Lung (tissue), 12 donors: Measurements from ENCODE around the gene ETV6. TPM values are rescaled to one million over a fixed set of nuclear protein-coding genes. Genes with fewer than 3 reads are reported as not detected.
A peak's percentile ranks its signal among the peaks of the same experiment; 100 is the strongest.

Source experiments
- ATAC-seq: fragments of 200-7000 bp; cut with Tn5 transposase; one replicate; pipeline ENCODE4 v1.9.1; 2020; ENCODE audit warnings: moderate number of reproducible peaks; ENCODE audit not compliant: insufficient read depth, low FRiP score
- DNase-seq, 3 donors: peaks; one replicate each; pipeline ENCODE4 v3.0.0-alpha.2; 2013 to 2017
- H3K27ac ChIP-seq, 2 donors: one replicate each; pipeline ENCODE4 v1.5.1; 2013; ENCODE audit warnings: mild to moderate bottlenecking in 2 of 2, moderate library complexity in 2 of 2, control low read depth in 1 of 2, inconsistent platforms in 1 of 2, low read depth in 1 of 2, low read length in 1 of 2
- H3K27me3 ChIP-seq, 3 donors: one replicate each; pipeline ENCODE4 v1.5.1; 2013; ENCODE audit warnings: low read length in 2 of 3; ENCODE audit not compliant: control insufficient read depth in 3 of 3, insufficient read depth in 3 of 3
- H3K36me3 ChIP-seq, 4 donors: one replicate each; pipeline ENCODE4 v1.5.1; 2013; ENCODE audit warnings: low read length in 4 of 4, mild to moderate bottlenecking in 1 of 4, moderate library complexity in 1 of 4; ENCODE audit not compliant: control insufficient read depth in 4 of 4, insufficient read depth in 4 of 4
- H3K4me1 ChIP-seq, 5 donors: one replicate each; pipeline ENCODE4 v1.5.1; 2013; ENCODE audit warnings: low read length in 5 of 5, mild to moderate bottlenecking in 2 of 5, moderate library complexity in 1 of 5; ENCODE audit not compliant: control insufficient read depth in 5 of 5, insufficient read depth in 5 of 5
- H3K4me3 ChIP-seq: one replicate; pipeline ENCODE4 v1.5.1; 2013; ENCODE audit warnings: mild to moderate bottlenecking, control low read depth, moderate library complexity
- H3K9ac ChIP-seq, 2 donors: one replicate each; pipeline ENCODE4 v1.5.1; 2013; ENCODE audit warnings: low read length in 2 of 2, control low read depth in 1 of 2; ENCODE audit not compliant: insufficient read depth in 1 of 2
- H3K9me3 ChIP-seq, 4 donors: one replicate each; pipeline ENCODE4 v1.5.1; 2013; ENCODE audit warnings: low read length in 3 of 4, mild to moderate bottlenecking in 1 of 4, moderate library complexity in 1 of 4; ENCODE audit not compliant: control insufficient read depth in 4 of 4, insufficient read depth in 3 of 4
- CTCF ChIP-seq: IDR thresholded peaks from 2 replicates; pipeline ENCODE4 v1.5.1; 2012; ENCODE audit warnings: mild to moderate bottlenecking; ENCODE audit errors: control extremely low read depth, extremely low read depth
- WGBS, 2 donors: extraction: QIAGEN DNeasy Blood & Tissue Kit; methylation state at CpG; one replicate each; pipeline ENCODE4 v1.1.7; 2013; 5-methylcytosine and 5-hydroxymethylcytosine counted together
- polyA plus RNA-seq, 2 donors: library from polyadenylated mRNA; stranded (reverse); fragments of 200-250 nt; gene quantifications; one replicate each; pipeline ENCODE4 v1.2.1, GENCODE V29; 2013
- total RNA-seq, 2 donors: library from RNA; depleted of rRNA in 1 of 2; stranded (reverse); fragments of >200 nt in 1 of 2; gene quantifications; one replicate each; pipeline ENCODE4 v1.2.1, GENCODE V29; 2014 to 2021
- donor health status: control.
- donor health status: control.
- donor health status: Bipolar disorder and iron deficiency.
- donor health status: healthy.
- donor health status: DM: yes; HTN: yes; CAD: no.

Gene ETV6
- total and polyA plus RNA-seq, 4 donors = 8.6 to 45.7 (median 13.6) TPM

DNA sequence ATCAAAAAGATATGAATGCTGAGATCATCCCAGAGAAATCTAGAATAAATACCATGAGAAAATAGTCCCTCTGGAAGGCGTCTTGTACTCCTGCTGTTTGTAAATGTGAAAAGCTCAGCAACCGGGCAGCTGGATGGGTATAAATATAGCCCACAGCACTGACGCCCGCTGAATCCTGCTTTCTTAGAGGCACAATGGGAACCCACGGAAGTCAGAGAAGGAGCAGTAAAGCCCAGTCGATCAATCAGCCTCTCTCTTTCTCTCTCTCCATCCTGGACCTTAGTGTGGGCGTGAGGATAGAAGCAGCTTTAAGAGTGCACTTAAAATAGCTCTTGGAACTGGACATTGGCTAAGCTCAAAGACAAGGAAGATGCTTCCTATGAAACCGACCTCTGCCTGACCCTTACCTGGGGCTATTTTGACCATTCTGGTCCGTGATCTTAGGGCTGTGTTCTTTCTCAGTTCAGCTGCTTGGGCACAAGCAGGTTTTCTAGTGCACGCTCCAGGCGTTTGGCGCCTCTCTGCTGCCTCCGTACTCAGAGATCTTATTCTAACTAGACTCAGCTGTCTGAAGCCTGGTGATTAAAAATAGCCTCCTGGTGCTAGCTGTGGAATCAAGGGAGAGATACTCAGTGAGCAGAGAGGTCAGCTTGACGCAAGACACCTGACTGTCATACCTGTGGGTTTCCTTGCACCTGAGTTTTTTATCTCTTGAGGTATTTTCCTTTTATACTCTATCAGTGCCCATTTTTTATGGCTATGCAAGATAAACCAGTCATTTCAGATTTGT, 144.6 kb downstream of the ETV6 start:
- ATAC-seq = peak; percentile 14
- TF ChIP-seq CTCF = no peak
- no peak overlapping the region for H3K4me3 ChIP-seq
- DNase-seq = peak in 1 of 3 donors; percentile 34
- no peaks in the 10 kb centered on the region for H3K9me3 ChIP-seq
- H3K27me3 ChIP-seq = no peaks in the 10 kb centered on the region
- peaks cover 0 to 3% (median 0%) of the 10 kb centered on the region in 4 donors for H3K36me3 ChIP-seq
- peaks cover 0 to 39% (median 15%) of the 10 kb centered on the region in 5 donors for H3K4me1 ChIP-seq
- no peak overlapping the region for H3K9ac ChIP-seq
- peak overlapping the region; percentile 41 to 65 for H3K27ac ChIP-seq
- WGBS, 2 donors = 68 to 75% methylated on average over 14 of the region's 14 CpGs

GRCh38 chr12:11794751-11795150, 145.3 kb downstream of the ETV6 start:
- H3K4me1 ChIP-seq = peaks cover 0 to 39% (median 16%) of the 10 kb centered on the region in 5 donors
- no peak overlapping the region for H3K4me3 ChIP-seq
- no peak for TF ChIP-seq CTCF
- no peaks in the 10 kb centered on the region for H3K9me3 ChIP-seq
- no peak for DNase-seq
- H3K27ac ChIP-seq = no peak overlapping the region
- 81% methylated on average over 4 of the region's 4 CpGs for WGBS, 2 donors
- H3K36me3 ChIP-seq = peaks cover 0 to 3% (median 0%) of the 10 kb centered on the region in 4 donors
- no peaks in the 10 kb centered on the region for H3K27me3 ChIP-seq
- ATAC-seq = no peak
- H3K9ac ChIP-seq = no peak overlapping the region

DNA sequence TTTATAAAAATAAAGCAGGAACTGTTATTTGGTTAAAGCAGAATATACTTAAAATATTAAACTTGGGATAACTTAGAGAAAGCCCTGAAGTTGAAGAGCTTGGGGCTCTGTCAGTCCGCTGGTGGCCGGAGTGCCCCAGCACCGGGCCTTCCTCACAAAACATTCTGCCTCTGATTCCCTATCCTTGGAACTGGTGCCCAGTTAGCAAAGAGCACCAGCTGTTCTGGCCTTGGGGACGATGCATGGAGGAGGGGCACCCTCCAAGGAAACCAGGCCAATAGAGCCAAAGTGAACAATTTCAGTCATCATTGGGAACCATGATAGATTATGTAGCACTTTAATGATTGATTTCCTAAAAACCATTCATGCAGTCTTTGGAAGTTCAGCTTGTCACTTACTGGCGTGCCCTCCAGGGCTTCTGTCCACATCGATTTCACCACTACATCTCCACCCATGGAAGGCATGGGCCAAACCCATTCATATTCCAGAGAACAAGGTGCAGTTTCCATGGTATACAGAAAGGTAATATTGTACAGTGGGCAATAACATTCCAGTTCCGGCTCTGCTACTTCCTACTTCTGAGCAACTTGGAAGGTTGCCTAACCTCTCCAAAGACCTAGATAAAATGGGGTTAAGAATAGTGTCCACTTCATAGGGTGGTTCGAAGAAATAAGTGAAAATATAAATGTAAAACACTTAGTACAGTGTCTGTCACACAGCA, 145.9 kb downstream of the ETV6 start:
- no peak for TF ChIP-seq CTCF
- no peaks in the 10 kb centered on the region for H3K9me3 ChIP-seq
- ATAC-seq (no peak), DNase-seq (no peak)
- H3K27me3 ChIP-seq = no peaks in the 10 kb centered on the region
- H3K4me3 ChIP-seq = no peak overlapping the region
- H3K9ac ChIP-seq = no peak overlapping the region
- WGBS, 2 donors = 64 to 69% methylated on average over 8 of the region's 8 CpGs
- H3K36me3 ChIP-seq = peaks cover 0 to 3% (median 0%) of the 10 kb centered on the region in 4 donors
- peak overlapping the region; percentile 5 to 55 for H3K27ac ChIP-seq
- H3K4me1 ChIP-seq = peaks cover 0 to 39% (median 16%) of the 10 kb centered on the region in 5 donors
